Measurements from ENCODE around the gene NEFH. TPM values are rescaled to one million over a fixed set of nuclear protein-coding genes. Genes with fewer than 3 reads are reported as not detected.
"Not testable (repeated sequence)": the region's sequence is repeated elsewhere in the genome, so short reads cannot be mapped to it uniquely, and the experiment has no call there.

Gene NEFH
- total and polyA plus RNA-seq, 4 donors: 0.22 to 0.71 (median 0.56) TPM

DNA sequence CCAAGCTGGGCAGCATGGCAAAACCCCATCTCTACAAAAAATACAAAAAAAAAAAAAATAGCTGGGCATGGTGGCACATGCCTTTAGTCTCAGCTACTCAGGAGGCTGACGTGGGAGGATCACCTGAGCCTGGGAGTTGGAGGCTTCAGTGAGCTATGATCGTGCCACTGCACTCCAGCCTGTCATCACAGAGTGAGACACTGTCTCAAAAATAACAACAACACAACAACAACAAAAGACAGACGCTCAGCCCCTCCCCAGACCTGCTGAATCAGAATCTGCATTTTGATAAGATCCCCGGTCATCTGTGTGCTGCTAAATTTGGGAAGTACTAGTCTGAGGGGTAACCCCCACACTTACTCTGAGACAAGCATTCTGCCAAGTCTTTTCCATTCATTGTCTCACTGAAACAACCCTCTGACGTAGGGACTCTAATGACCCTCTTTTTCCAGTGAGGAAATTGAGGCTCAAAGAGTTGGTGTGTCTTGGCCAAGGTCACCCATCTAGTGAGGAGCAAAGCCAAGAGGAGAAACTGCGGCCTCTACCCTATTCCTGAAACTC lies 7.5 kb downstream of the NEFH start:
- TF ChIP-seq, protein P1, sequence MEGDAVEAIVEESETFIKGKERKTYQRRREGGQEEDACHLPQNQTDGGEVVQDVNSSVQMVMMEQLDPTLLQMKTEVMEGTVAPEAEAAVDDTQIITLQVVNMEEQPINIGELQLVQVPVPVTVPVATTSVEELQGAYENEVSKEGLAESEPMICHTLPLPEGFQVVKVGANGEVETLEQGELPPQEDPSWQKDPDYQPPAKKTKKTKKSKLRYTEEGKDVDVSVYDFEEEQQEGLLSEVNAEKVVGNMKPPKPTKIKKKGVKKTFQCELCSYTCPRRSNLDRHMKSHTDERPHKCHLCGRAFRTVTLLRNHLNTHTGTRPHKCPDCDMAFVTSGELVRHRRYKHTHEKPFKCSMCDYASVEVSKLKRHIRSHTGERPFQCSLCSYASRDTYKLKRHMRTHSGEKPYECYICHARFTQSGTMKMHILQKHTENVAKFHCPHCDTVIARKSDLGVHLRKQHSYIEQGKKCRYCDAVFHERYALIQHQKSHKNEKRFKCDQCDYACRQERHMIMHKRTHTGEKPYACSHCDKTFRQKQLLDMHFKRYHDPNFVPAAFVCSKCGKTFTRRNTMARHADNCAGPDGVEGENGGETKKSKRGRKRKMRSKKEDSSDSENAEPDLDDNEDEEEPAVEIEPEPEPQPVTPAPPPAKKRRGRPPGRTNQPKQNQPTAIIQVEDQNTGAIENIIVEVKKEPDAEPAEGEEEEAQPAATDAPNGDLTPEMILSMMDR (IDR thresholded peaks at IDR 0.05; ENCODE audit: control extremely low read depth, extremely low read depth): no peak
- ATAC-seq (ENCODE audit: insufficient read depth, low FRiP score): no peak
- 89 to 92% methylated on average over 6 of the region's 6 CpGs for WGBS, 2 donors

DNA sequence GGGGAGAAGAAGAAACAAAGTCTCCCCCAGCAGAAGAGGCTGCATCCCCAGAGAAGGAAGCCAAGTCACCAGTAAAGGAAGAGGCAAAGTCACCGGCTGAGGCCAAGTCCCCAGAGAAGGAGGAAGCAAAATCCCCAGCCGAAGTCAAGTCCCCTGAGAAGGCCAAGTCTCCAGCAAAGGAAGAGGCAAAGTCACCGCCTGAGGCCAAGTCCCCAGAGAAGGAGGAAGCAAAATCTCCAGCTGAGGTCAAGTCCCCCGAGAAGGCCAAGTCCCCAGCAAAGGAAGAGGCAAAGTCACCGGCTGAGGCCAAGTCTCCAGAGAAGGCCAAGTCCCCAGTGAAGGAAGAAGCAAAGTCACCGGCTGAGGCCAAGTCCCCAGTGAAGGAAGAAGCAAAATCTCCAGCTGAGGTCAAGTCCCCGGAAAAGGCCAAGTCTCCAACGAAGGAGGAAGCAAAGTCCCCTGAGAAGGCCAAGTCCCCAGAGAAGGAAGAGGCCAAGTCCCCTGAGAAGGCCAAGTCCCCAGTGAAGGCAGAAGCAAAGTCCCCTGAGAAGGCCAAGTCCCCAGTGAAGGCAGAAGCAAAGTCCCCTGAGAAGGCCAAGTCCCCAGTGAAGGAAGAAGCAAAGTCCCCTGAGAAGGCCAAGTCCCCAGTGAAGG lies 9.2 kb downstream of the NEFH start:
- H3K4me1 ChIP-seq (ENCODE audit: control insufficient read depth in 5 of 5, insufficient read depth in 5 of 5, low read length in 5 of 5); H3K9ac ChIP-seq (ENCODE audit: insufficient read depth in 1 of 2, low read length in 2 of 2); ATAC-seq (ENCODE audit: insufficient read depth, low FRiP score); DNase-seq; H3K4me3 ChIP-seq; H3K27ac ChIP-seq (ENCODE audit: low read depth in 1 of 2, low read length in 1 of 2); H3K36me3 ChIP-seq (ENCODE audit: control insufficient read depth in 4 of 4, insufficient read depth in 4 of 4, low read length in 4 of 4); H3K27me3 ChIP-seq (ENCODE audit: control insufficient read depth in 3 of 3, insufficient read depth in 3 of 3, low read length in 2 of 3); H3K9me3 ChIP-seq (ENCODE audit: control insufficient read depth in 4 of 4, insufficient read depth in 3 of 4, low read length in 3 of 4): not testable (repeated sequence)
- 49 to 72% methylated on average over 8 of the region's 8 CpGs for WGBS, 2 donors

More for the DNA sequence above, 7.5 kb downstream of the NEFH start:
- Histone ChIP-seq H3K27me3 (ENCODE audit: control insufficient read depth in 3 of 3, insufficient read depth in 3 of 3, low read length in 2 of 3) (no peaks in the 10 kb centered on the region), H3K36me3 (ENCODE audit: control insufficient read depth in 4 of 4, insufficient read depth in 4 of 4, low read length in 4 of 4) (no peaks in the 10 kb centered on the region), H3K9ac (ENCODE audit: insufficient read depth in 1 of 2, low read length in 2 of 2) (no peak overlapping the region), H3K4me3 (no peak overlapping the region), H3K9me3 (ENCODE audit: control insufficient read depth in 4 of 4, insufficient read depth in 3 of 4, low read length in 3 of 4) (peaks cover 0 to 3% (median 0%) of the 10 kb centered on the region in 4 donors), H3K27ac (ENCODE audit: low read depth in 1 of 2, low read length in 1 of 2) (no peak overlapping the region), H3K4me1 (ENCODE audit: control insufficient read depth in 5 of 5, insufficient read depth in 5 of 5, low read length in 5 of 5) (no peaks in the 10 kb centered on the region)
- no peak for DNase-seq

DNA sequence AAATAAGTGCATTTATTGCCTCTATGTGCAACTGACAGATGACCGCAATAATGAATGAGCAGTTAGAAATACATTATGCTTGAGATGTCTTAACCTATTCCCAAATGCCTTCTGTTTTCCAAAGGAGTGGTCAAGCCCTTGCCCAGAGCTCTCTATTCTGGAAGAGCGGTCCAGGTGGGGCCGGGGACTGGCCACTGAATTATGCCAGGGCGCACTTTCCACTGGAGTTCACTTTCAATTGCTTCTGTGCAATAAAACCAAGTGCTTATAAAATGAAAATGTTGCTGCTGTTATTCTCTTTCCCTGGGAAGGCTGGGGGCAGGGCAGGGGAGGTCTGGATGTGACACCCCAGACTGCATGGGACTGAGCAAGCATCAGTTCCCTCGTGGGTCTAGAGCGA lies 11.0 kb downstream of the NEFH start:
- no peak overlapping the region for H3K27ac ChIP-seq (ENCODE audit: low read depth in 1 of 2, low read length in 1 of 2)
- H3K36me3 ChIP-seq (ENCODE audit: control insufficient read depth in 4 of 4, insufficient read depth in 4 of 4, low read length in 4 of 4): peaks cover 0 to 5% (median 0%) of the 10 kb centered on the region in 4 donors
- 85 to 94% methylated on average over 6 of the region's 6 CpGs for WGBS, 2 donors
- peaks cover 0 to 6% (median 2%) of the 10 kb centered on the region in 4 donors for H3K9me3 ChIP-seq (ENCODE audit: control insufficient read depth in 4 of 4, insufficient read depth in 3 of 4, low read length in 3 of 4)
- H3K4me1 ChIP-seq (ENCODE audit: control insufficient read depth in 5 of 5, insufficient read depth in 5 of 5, low read length in 5 of 5): no peaks in the 10 kb centered on the region
- no peak overlapping the region for H3K4me3 ChIP-seq
- no peaks in the 10 kb centered on the region for H3K27me3 ChIP-seq (ENCODE audit: control insufficient read depth in 3 of 3, insufficient read depth in 3 of 3, low read length in 2 of 3)
- TF ChIP-seq, protein P1 (IDR thresholded peaks at IDR 0.05; ENCODE audit: control extremely low read depth, extremely low read depth): no peak
- ATAC-seq (ENCODE audit: insufficient read depth, low FRiP score) (no peak), DNase-seq (no peak)
- H3K9ac ChIP-seq (ENCODE audit: insufficient read depth in 1 of 2, low read length in 2 of 2): no peak overlapping the region

DNA sequence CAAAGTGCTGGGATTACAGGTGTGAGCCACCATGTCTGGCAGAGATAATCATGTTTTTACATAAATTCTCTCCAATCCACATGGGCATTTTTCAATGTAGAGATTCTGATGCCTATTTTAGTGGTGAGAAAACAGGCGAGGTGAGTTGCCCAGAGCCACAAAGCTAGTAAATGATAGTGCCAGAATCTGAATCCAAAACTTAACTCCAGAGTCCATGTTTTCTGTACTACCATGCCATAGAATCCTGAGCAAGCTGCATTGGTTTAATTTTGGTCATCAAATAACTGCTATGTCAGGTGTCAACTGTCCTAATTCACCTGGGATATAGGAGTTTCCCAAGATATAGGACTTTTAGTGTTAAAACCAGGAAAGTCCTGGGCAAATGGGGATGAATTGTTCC lies 13.6 kb downstream of the NEFH start:
- H3K36me3 ChIP-seq (ENCODE audit: control insufficient read depth in 4 of 4, insufficient read depth in 4 of 4, low read length in 4 of 4): peaks cover 0 to 5% (median 0%) of the 10 kb centered on the region in 4 donors
- H3K27ac ChIP-seq (ENCODE audit: low read depth in 1 of 2, low read length in 1 of 2): no peak overlapping the region
- H3K27me3 ChIP-seq (ENCODE audit: control insufficient read depth in 3 of 3, insufficient read depth in 3 of 3, low read length in 2 of 3): no peaks in the 10 kb centered on the region
- 93 to 98% methylated on average over 1 of the region's 1 CpG for WGBS, 2 donors
- H3K9ac ChIP-seq (ENCODE audit: insufficient read depth in 1 of 2, low read length in 2 of 2): no peak overlapping the region
- DNase-seq: no peak
- peaks cover 0 to 6% (median 2%) of the 10 kb centered on the region in 4 donors for H3K9me3 ChIP-seq (ENCODE audit: control insufficient read depth in 4 of 4, insufficient read depth in 3 of 4, low read length in 3 of 4)
- no peaks in the 10 kb centered on the region for H3K4me1 ChIP-seq (ENCODE audit: control insufficient read depth in 5 of 5, insufficient read depth in 5 of 5, low read length in 5 of 5)
- no peak for ATAC-seq (ENCODE audit: insufficient read depth, low FRiP score)
- TF ChIP-seq, protein P1 (IDR thresholded peaks at IDR 0.05; ENCODE audit: control extremely low read depth, extremely low read depth): no peak
- H3K4me3 ChIP-seq: no peak overlapping the region
